ENCODE measurements around the gene SMPD3.

DNA sequence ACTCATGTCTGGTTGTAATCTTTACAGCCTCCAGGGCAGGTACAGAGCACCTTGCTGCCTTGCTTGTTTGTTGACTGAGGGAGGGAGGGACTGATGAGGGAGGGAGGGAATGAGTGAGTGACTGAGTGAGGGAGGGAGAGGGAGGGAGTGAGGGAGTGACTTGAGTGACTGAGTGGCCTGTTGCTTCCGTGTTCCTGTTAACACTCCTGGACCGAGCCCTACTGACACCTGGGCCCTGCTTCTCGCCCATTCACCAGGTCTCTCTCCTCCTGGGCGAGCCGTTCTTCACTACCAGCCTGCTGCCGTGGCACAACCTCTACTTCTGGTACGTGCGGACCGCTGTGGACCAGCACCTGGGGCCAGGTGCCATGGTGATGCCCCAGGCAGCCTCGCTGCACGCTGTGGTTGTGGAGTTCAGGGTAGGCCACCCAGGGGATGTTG, 96.3 kb downstream of the SMPD3 start:
- TF ChIP-seq, protein P1, sequence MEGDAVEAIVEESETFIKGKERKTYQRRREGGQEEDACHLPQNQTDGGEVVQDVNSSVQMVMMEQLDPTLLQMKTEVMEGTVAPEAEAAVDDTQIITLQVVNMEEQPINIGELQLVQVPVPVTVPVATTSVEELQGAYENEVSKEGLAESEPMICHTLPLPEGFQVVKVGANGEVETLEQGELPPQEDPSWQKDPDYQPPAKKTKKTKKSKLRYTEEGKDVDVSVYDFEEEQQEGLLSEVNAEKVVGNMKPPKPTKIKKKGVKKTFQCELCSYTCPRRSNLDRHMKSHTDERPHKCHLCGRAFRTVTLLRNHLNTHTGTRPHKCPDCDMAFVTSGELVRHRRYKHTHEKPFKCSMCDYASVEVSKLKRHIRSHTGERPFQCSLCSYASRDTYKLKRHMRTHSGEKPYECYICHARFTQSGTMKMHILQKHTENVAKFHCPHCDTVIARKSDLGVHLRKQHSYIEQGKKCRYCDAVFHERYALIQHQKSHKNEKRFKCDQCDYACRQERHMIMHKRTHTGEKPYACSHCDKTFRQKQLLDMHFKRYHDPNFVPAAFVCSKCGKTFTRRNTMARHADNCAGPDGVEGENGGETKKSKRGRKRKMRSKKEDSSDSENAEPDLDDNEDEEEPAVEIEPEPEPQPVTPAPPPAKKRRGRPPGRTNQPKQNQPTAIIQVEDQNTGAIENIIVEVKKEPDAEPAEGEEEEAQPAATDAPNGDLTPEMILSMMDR (conservative IDR thresholded peaks at IDR 0.05; ENCODE audit: low read length) = no peak
- TF ChIP-seq EZH2phosphoT487 (IDR thresholded peaks at IDR 0.05; ENCODE audit: borderline replicate concordance) = no peak

All from Loucy (cell line).